HG02981 (cell line): ENCODE data around the gene SMARCE1.
A peak's percentile ranks its signal among the peaks of the same experiment; 100 is the strongest.
"Not testable (repeated sequence)": the region's sequence is repeated elsewhere in the genome, so short reads cannot be mapped to it uniquely, and the experiment has no call there.

ENCODE experiments used
- ATAC-seq: cut with Tn5 transposase; IDR thresholded peaks from one replicate; pipeline ENCODE4 v1.9.1; 2021; ENCODE audit warnings: mild to moderate bottlenecking, moderate library complexity; ENCODE audit not compliant: unreplicated experiment

The SMARCE1 gene

GRCh38 chr17:40586264-40586663, 61.4 kb downstream of the SMARCE1 start:
- not testable (repeated sequence) for ATAC-seq

DNA sequence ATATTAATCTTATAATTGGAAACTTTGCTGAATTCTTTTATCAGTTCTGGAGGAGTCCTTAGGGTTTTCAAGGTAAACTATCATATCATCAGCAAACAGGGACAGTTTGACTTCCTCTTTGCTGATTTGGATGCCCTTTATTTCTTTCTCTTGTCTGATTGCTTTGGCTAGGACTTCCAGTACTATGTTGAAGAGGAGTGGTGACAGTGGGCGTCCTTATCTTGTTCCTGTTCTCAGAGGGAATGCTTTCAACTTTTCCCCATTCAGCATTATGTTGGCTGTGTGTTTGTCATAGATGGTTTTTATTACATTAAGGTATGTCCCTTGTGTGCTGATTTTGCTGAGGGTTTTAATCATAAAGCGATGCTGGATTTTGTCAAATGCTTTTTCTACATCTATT, 62.7 kb downstream of the SMARCE1 start:
- ATAC-seq = not testable (repeated sequence)

- peak; percentile 78 for ATAC-seq
Measured at GRCh38 chr17:40582328-40582901, 65.2 kb downstream of the SMARCE1 start.

- no peak for ATAC-seq
Measured at GRCh38 chr17:40580140-40580539, 67.5 kb downstream of the SMARCE1 start.

DNA sequence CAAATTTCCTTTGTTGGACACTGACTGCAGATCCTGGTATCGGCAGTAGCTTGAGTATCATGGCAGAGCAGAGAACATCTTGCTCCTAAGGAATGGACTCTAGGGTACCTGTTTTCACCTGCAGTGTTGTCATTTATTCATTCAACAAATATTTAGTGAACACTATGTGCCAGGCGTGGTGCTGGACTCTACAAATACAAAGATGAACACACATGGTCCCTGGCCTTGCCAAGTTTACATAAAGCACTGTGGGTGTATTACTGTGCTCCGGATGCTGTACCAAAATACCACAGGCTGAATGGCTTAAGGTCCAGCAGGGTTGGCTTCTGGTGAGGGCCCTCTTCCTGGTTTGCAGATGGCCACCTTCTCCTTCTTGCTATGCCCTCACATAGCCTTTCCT, 68.1 kb downstream of the SMARCE1 start:
- no peak for ATAC-seq

DNA sequence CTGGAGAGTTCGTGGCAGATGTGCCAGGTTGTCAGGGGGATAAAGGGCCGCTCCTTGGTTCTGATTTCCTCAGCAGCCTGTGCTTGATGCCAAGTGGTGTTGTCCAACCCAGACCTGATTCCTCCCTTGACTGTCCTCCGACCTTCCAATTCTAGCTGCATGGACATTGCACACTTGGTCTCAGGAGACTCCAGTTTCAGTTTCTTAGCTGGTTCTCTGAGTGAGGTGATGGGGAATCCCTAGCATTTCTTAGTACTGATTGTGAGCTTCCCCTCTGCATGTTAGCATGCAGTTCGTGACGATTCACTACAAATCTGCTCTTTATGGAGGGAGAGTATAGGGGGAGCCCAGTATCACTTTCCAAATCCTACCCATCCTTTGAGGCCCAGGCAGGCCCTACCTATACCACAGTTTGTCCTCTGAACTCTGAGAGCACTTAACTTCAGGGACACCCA, 70.0 kb downstream of the SMARCE1 start:
- peak; percentile 43 for ATAC-seq

DNA sequence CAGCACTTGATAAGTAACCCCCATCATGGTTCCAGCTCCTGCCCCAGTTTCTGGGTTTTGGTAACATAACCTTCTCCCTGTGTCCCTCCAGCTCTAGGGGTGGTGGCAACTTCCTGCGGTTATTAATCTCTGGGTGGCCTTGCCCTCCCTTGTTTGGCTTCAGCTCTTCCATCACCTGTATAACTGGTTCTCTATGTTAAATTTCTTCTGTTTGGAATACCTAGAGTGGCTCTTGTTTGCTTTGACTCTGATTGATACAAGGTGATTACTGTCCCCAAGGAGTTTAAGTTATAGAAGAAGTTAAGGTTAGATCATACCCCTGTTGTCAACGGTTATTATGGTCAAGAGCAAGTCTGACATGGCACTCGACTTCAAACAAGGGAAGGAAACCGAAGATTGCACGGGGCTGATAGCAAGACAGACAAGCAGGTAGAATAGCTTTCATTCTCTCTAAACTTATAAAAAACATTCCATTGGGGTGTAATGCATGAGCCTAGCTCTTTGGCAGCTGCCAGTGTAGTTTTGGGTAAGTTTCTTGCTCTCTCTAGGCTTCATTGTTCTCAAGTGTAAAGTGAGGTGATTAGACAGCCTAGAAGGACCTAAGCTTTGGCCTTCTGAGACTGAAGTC, 71.4 kb downstream of the SMARCE1 start:
- no peak for ATAC-seq
